Astrocyte (in vitro differentiated cells and primary cell): ENCODE data around the gene TULP3.

Experiments used
- CTCF ChIP-seq: IDR thresholded peaks from 2 replicates; pipeline ENCODE4 v1.5.1; 2011; ENCODE audit warnings: low read depth, mild to moderate bottlenecking, inconsistent platforms, low read length, moderate library complexity; ENCODE audit not compliant: insufficient read depth
- EZH2 ChIP-seq: IDR thresholded peaks from 2 replicates; pipeline ENCODE4 v1.6.1; 2012; ENCODE audit warnings: mild to moderate bottlenecking, low read length, inconsistent platforms; ENCODE audit not compliant: insufficient read depth

DNA sequence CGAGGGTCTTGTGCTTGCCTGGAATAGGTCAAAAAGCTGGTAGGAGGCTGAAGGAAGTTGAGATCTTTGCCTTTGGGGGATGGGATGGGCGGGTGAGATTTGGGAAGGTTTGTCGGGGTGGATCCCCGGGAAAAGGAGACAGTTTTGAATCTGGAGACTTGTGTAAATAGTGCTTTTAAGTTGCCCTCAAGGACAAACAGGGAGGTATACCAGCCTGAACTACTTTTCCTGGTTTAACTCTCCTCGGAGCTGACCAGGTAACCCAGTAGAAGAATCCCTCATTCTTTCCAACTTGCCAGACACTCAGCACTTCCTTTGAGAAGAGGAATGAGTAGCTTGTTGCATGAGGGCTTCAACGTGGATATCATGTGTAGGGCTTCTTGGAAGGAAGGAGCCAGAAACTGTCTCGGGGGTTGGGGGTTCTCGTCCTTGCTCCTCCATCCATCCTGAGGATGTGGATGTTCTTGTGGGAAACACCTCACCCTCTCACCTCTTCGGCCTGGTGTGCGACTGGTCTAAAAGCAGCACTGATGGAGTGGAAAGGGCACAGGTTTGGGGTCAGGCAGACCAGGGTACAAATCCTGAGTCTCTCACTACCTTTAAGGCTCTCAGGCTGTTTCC, 70.4 kb downstream of the TULP3 start:
- TF ChIP-seq CTCF (no peak), EZH2 (no peak)
